SK-N-SH treated with all-trans-retinoic acid at 6 μM for 48 hours (cell line): Measurements from ENCODE around the gene POT1.
"Not testable (repeated sequence)": the region's sequence is repeated elsewhere in the genome, so short reads cannot be mapped to it uniquely, and the experiment has no call there.

Experiments used
- BACH2 ChIP-seq: fragments of 250-450 bp; sonication (Bioruptor Pico); IDR thresholded peaks from 2 replicates; pipeline ENCODE4 v1.9.0; 2021; ENCODE audit warnings: mild to moderate bottlenecking, borderline replicate concordance
- CSDC2 ChIP-seq: fragments of 250-450 bp; sonication (Bioruptor Pico); IDR thresholded peaks from 2 replicates; pipeline ENCODE4 v1.5.0; 2020; ENCODE audit warnings: mild to moderate bottlenecking, moderate library complexity
- ESRRG ChIP-seq: fragments of 250-450 bp; sonication (Bioruptor Pico); IDR thresholded peaks from 2 replicates; pipeline ENCODE4 v1.6.1; 2021; ENCODE audit warnings: mild to moderate bottlenecking
- OSR1 ChIP-seq: fragments of 250-450 bp; sonication (Bioruptor Pico); IDR thresholded peaks from 2 replicates; pipeline ENCODE4 v1.8.0; 2022; ENCODE audit warnings: moderate library complexity, mild to moderate bottlenecking, inconsistent platforms
- PATZ1 ChIP-seq: fragments of 250-450 bp; sonication (Bioruptor Pico); IDR thresholded peaks from 2 replicates; pipeline ENCODE4 v1.8.0; 2020; ENCODE audit warnings: mild to moderate bottlenecking, moderate library complexity, borderline replicate concordance
- PPARA ChIP-seq: fragments of 250-450 bp; sonication (Bioruptor Pico); IDR thresholded peaks from 2 replicates; pipeline ENCODE4 v1.5.0; 2020; ENCODE audit warnings: mild to moderate bottlenecking, borderline replicate concordance
- TCF4 ChIP-seq: fragments of 250-450 bp; sonication (Bioruptor Pico); IDR thresholded peaks from 2 replicates; pipeline ENCODE4 v1.8.0; 2021; ENCODE audit warnings: mild to moderate bottlenecking, moderate library complexity, borderline replicate concordance
- TOX ChIP-seq: fragments of 250-450 bp; sonication (Bioruptor Pico); IDR thresholded peaks from 2 replicates; pipeline ENCODE4 v1.8.0; 2021; ENCODE audit warnings: mild to moderate bottlenecking, moderate library complexity, borderline replicate concordance
- ZFP3 ChIP-seq: fragments of 250-450 bp; sonication (Bioruptor Pico); IDR thresholded peaks from 2 replicates; pipeline ENCODE4 v1.5.0; 2020; ENCODE audit warnings: mild to moderate bottlenecking, moderate library complexity
- ZNF565 ChIP-seq: fragments of 450-650 bp; formaldehyde crosslinking; conservative IDR thresholded peaks from 2 replicates; pipeline ENCODE4 v1.5.0; 2020; ENCODE audit warnings: low read depth, mild to moderate bottlenecking, moderate library complexity
- ZNF70 ChIP-seq: fragments of 450-650 bp; formaldehyde crosslinking; IDR thresholded peaks from 2 replicates; pipeline ENCODE4 v1.5.0; 2020; ENCODE audit warnings: mild to moderate bottlenecking, moderate library complexity
- TF ChIP-seq, protein P1 (sequence below): fragments of 250-450 bp; sonication (Bioruptor Pico); IDR thresholded peaks from 2 replicates; pipeline ENCODE4 v1.5.1; 2021; ENCODE audit warnings: mild to moderate bottlenecking, moderate library complexity

GRCh38 chr7:124957952-124958351, 28.3 kb upstream of the POT1 start:
- not testable (repeated sequence) for TF ChIP-seq PATZ1; PPARA (CRISPR knock-in tag); ZFP3 (CRISPR knock-in tag); ZNF70 (CRISPR knock-in tag); ZNF565; TOX (CRISPR knock-in tag); CSDC2 (CRISPR knock-in tag); TCF4 (CRISPR knock-in tag); BACH2 (CRISPR knock-in tag); OSR1; ESRRG (CRISPR knock-in tag)
- TF ChIP-seq, protein P1, sequence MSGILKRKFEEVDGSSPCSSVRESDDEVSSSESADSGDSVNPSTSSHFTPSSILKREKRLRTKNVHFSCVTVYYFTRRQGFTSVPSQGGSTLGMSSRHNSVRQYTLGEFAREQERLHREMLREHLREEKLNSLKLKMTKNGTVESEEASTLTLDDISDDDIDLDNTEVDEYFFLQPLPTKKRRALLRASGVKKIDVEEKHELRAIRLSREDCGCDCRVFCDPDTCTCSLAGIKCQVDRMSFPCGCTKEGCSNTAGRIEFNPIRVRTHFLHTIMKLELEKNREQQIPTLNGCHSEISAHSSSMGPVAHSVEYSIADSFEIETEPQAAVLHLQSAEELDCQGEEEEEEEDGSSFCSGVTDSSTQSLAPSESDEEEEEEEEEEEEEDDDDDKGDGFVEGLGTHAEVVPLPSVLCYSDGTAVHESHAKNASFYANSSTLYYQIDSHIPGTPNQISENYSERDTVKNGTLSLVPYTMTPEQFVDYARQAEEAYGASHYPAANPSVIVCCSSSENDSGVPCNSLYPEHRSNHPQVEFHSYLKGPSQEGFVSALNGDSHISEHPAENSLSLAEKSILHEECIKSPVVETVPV (CRISPR knock-in tag) = not testable (repeated sequence)
